HAP-1 (cell line): Measurements from ENCODE around the gene KSR1.
A peak's percentile ranks its signal among the peaks of the same experiment; 100 is the strongest.
"Not testable (repeated sequence)": the region's sequence is repeated elsewhere in the genome, so short reads cannot be mapped to it uniquely, and the experiment has no call there.

Source experiments
- DNase-seq, 2 experiments: peaks; one replicate each; pipeline ENCODE4 v3.0.0-alpha.2; 2016 to 2020; ENCODE audit warnings: low spot score in 2 of 2
- H3K27me3 ChIP-seq: fragments of 250-450 bp; sonication (Bioruptor Pico); 2 replicates; pipeline ENCODE4 v1.5.1; 2020; ENCODE audit warnings: low read depth, mild to moderate bottlenecking, moderate library complexity
- H3K36me3 ChIP-seq: fragments of 250-450 bp; sonication (Bioruptor Pico); replicated peaks from 2 replicates; pipeline ENCODE4 v1.5.1; 2020; ENCODE audit warnings: mild to moderate bottlenecking
- H3K4me1 ChIP-seq: fragments of 250-450 bp; sonication (Bioruptor Pico); 2 replicates; pipeline ENCODE4 v1.5.1; 2020; ENCODE audit warnings: mild to moderate bottlenecking
- H3K4me3 ChIP-seq: fragments of 250-450 bp; sonication (Bioruptor Pico); 2 replicates; pipeline ENCODE4 v1.5.1; 2020; ENCODE audit warnings: mild to moderate bottlenecking, moderate library complexity
- H3K9me3 ChIP-seq: fragments of 250-450 bp; sonication (Bioruptor Pico); 2 replicates; pipeline ENCODE4 v1.5.1; 2020; ENCODE audit warnings: mild to moderate bottlenecking, moderate library complexity
- in situ Hi-C: fragments of 300-500 bp; cut with MboI; formaldehyde crosslinking; loops from 3 replicates; pipeline ENCODE4 v1.14.3; 2020; ENCODE audit warnings: low sequenced_read_pairs, inconsistent platforms, mixed read lengths

KSR1 gene

DNA sequence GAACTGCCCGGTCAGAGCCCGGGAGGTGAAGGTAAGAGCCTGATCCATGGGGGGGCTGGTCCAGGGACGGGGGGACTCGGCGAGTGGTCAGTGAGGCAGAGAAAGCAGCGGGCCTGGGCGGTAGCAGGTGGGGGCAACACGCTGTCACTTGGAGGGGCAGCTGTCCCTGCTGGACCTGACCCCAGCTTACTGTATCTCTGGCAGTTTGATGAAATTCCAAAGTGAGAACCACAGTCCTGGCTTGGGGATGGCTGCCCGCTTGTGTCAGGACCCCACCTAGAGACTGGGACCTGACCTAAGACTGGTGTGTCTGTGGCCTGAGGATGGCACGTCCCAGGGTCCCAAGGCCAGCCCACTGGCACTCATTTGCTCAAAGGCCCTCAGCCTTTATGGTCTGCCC, 35.1 kb upstream of the KSR1 start:
- Histone ChIP-seq H3K27me3 (no peaks in the 10 kb centered on the region), H3K9me3 (no peaks in the 10 kb centered on the region), H3K4me3 (no peak overlapping the region), H3K36me3 (no peaks in the 10 kb centered on the region), H3K4me1 (no peaks in the 10 kb centered on the region)
- in situ Hi-C loops: no loop called here
- no peak for DNase-seq

- H3K4me1 ChIP-seq, H3K36me3 ChIP-seq, H3K4me3 ChIP-seq, in situ Hi-C loops, DNase-seq, H3K9me3 ChIP-seq, H3K27me3 ChIP-seq: not testable (repeated sequence)
Measured at GRCh38 chr17:27421626-27422025, 34.6 kb upstream of the KSR1 start.

GRCh38 chr17:27422601-27423000, 33.6 kb upstream of the KSR1 start:
- Histone ChIP-seq H3K9me3 (no peaks in the 10 kb centered on the region), H3K27me3 (no peaks in the 10 kb centered on the region), H3K4me1 (no peaks in the 10 kb centered on the region), H3K4me3 (no peak overlapping the region), H3K36me3 (no peaks in the 10 kb centered on the region)
- in situ Hi-C loops: no loop called here
- DNase-seq: no peak

- Histone ChIP-seq H3K9me3 (no peaks in the 10 kb centered on the region), H3K36me3 (no peaks in the 10 kb centered on the region), H3K27me3 (no peaks in the 10 kb centered on the region), H3K4me3 (no peak overlapping the region), H3K4me1 (no peaks in the 10 kb centered on the region)
- no peak for DNase-seq
- in situ Hi-C loops: no loop called here
Measured at GRCh38 chr17:27423651-27424050, 32.6 kb upstream of the KSR1 start.

GRCh38 chr17:27424516-27424915, 31.7 kb upstream of the KSR1 start:
- no peaks in the 10 kb centered on the region for H3K4me1 ChIP-seq
- H3K27me3 ChIP-seq: no peaks in the 10 kb centered on the region
- H3K9me3 ChIP-seq: no peaks in the 10 kb centered on the region
- in situ Hi-C loops: no loop called here
- H3K36me3 ChIP-seq: no peaks in the 10 kb centered on the region
- no peak overlapping the region for H3K4me3 ChIP-seq
- DNase-seq: no peak

DNA sequence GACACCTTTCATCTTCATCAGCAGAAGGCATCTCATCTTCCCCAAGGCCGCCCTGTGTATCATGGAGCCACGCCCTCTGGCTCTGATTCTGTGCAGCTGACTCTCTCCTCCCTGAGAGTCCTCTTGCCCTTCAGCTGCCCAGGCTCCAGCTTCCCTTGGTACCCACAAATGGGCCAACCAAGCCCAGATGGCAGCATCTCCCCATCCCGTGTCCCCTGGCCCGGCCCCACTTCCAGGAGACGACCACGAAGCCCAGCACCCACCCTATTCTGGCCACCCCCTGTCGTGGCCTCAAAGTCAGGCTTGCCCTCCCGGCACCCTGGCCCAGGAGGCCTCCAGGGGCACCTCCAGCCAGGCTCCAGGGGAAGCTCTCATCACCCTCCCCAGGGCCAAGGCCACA, 31.3 kb upstream of the KSR1 start:
- Histone ChIP-seq H3K4me3 (no peak overlapping the region), H3K4me1 (no peaks in the 10 kb centered on the region), H3K36me3 (no peaks in the 10 kb centered on the region), H3K9me3 (no peaks in the 10 kb centered on the region), H3K27me3 (no peaks in the 10 kb centered on the region)
- DNase-seq: no peak
- in situ Hi-C loops: no loop called here

GRCh38 chr17:27425571-27425970, 30.7 kb upstream of the KSR1 start:
- H3K27me3 ChIP-seq, in situ Hi-C loops, H3K36me3 ChIP-seq, DNase-seq, H3K9me3 ChIP-seq, H3K4me1 ChIP-seq, H3K4me3 ChIP-seq: not testable (repeated sequence)

DNA sequence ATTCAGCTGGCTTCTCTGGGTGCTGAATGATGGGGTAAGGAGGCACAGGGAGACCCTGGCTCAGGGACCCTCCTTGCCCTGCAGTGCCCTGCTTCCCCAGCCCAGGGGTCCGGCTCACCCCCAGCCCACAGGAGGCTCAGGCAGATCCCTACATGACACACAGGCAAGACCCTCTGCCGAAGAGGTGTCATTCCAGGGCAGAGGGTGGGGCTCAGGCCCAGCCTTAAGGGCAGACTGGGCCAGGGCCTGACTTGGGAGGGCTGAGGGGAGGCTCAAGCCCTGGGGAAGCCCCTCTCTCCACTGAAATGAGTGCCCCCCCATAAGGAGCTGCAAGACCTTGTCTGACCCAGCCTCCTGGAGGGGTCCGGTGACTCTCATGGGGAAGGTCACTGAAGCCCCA, 30.3 kb upstream of the KSR1 start:
- Histone ChIP-seq H3K27me3 (no peaks in the 10 kb centered on the region), H3K9me3 (no peaks in the 10 kb centered on the region), H3K4me1 (no peaks in the 10 kb centered on the region), H3K36me3 (no peaks in the 10 kb centered on the region), H3K4me3 (no peak overlapping the region)
- in situ Hi-C loops: no loop called here
- no peak for DNase-seq

- H3K9me3 ChIP-seq, DNase-seq, H3K36me3 ChIP-seq, H3K27me3 ChIP-seq, H3K4me3 ChIP-seq, H3K4me1 ChIP-seq, in situ Hi-C loops: not testable (repeated sequence)
Measured at GRCh38 chr17:27426471-27426870, 29.8 kb upstream of the KSR1 start.

DNA sequence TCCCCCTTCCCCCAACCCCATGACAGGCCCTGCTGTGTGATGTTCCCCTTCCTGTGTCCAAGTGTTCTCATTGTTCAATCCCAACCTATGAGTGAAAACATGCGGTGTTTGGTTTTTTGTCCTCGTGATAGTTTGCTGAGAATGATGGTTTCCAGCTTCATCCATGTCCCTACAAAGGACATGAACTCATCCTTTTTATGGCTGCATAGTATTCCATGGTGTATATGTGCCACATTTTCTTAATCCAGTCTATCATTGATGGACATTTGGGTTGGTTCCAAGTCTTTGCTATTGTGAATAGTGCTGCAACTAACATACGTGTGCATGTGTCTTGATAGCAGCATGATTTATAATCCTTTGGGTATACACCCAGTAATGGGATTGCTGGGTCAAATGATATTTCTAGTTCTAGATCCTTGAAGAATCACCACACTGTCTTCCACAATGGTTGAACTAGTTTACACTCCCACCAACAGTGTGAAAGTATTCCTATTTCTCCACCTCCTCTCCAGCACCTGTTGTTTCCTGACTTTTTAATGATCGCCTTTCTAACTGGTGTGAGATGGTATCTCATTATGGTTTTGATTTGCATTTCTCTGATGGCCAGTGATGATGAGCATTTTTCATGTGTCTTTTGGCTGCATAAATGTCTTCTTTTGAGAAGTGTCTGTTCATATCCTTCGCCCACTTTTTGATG, 28.9 kb upstream of the KSR1 start:
- H3K27me3 ChIP-seq, H3K36me3 ChIP-seq, in situ Hi-C loops, H3K9me3 ChIP-seq, H3K4me1 ChIP-seq, H3K4me3 ChIP-seq, DNase-seq: not testable (repeated sequence)

- in situ Hi-C loops: no loop called here
- Histone ChIP-seq H3K4me3 (no peak overlapping the region), H3K9me3 (no peaks in the 10 kb centered on the region), H3K4me1 (no peaks in the 10 kb centered on the region), H3K27me3 (no peaks in the 10 kb centered on the region), H3K36me3 (no peaks in the 10 kb centered on the region)
- no peak for DNase-seq
Measured at GRCh38 chr17:27428781-27429505, 27.3 kb upstream of the KSR1 start.

- in situ Hi-C loops: no loop called here
- no peaks in the 10 kb centered on the region for H3K36me3 ChIP-seq
- H3K4me3 ChIP-seq: no peak overlapping the region
- no peaks in the 10 kb centered on the region for H3K4me1 ChIP-seq
- no peaks in the 10 kb centered on the region for H3K9me3 ChIP-seq
- no peaks in the 10 kb centered on the region for H3K27me3 ChIP-seq
- DNase-seq: no peak
Measured at GRCh38 chr17:27429666-27430382, 26.4 kb upstream of the KSR1 start.

GRCh38 chr17:27430383-27430840, 25.8 kb upstream of the KSR1 start:
- Histone ChIP-seq H3K4me3 (no peak overlapping the region), H3K36me3 (no peaks in the 10 kb centered on the region), H3K9me3 (no peaks in the 10 kb centered on the region), H3K27me3 (no peaks in the 10 kb centered on the region), H3K4me1 (no peaks in the 10 kb centered on the region)
- DNase-seq: no peak
- in situ Hi-C loops: no loop called here

GRCh38 chr17:27430882-27431491, 25.3 kb upstream of the KSR1 start:
- Histone ChIP-seq H3K36me3 (no peaks in the 10 kb centered on the region), H3K4me1 (no peaks in the 10 kb centered on the region), H3K27me3 (no peaks in the 10 kb centered on the region), H3K9me3 (no peaks in the 10 kb centered on the region), H3K4me3 (no peak overlapping the region)
- peak in 1 of 2 experiments; percentile 63 for DNase-seq
- in situ Hi-C loops: no loop called here
